Osteoblast (primary cell): ENCODE results near the gene OR3A3. TPM values are rescaled to one million over a fixed set of nuclear protein-coding genes. Genes with fewer than 3 reads are reported as not detected.
"Not testable (repeated sequence)": the region's sequence is repeated elsewhere in the genome, so short reads cannot be mapped to it uniquely, and the experiment has no call there.

ENCODE experiments used
- DNase-seq: peaks from one replicate; pipeline ENCODE4 v3.0.0; 2011; ENCODE audit warnings: low spot score, mixed read lengths; ENCODE audit not compliant: insufficient read length; ENCODE audit errors: missing footprints
- H2AFZ ChIP-seq: 2 replicates; pipeline ENCODE4 v1.6.0; 2011; ENCODE audit warnings: mild to moderate bottlenecking, low read length
- H3K27ac ChIP-seq: 2 replicates; pipeline ENCODE4 v1.5.1; 2011; ENCODE audit warnings: mild to moderate bottlenecking, low read depth, low read length, moderate library complexity
- H3K27me3 ChIP-seq: 2 replicates; pipeline ENCODE4 v1.6.0; 2012; ENCODE audit warnings: mild to moderate bottlenecking, control low read depth, inconsistent platforms, low read length, moderate library complexity; ENCODE audit not compliant: insufficient read depth
- H3K36me3 ChIP-seq: 2 replicates; pipeline ENCODE4 v1.5.1; 2011; ENCODE audit warnings: mild to moderate bottlenecking, low read length, control low read depth, moderate library complexity; ENCODE audit not compliant: insufficient read depth
- H3K4me1 ChIP-seq: 2 replicates; pipeline ENCODE4 v1.5.1; 2011; ENCODE audit warnings: mild to moderate bottlenecking, low read length, control low read depth, moderate library complexity; ENCODE audit not compliant: insufficient read depth
- H3K4me2 ChIP-seq: 2 replicates; pipeline ENCODE4 v1.6.0; 2011; ENCODE audit warnings: mild to moderate bottlenecking, low read length; ENCODE audit not compliant: insufficient read depth
- H3K4me3 ChIP-seq: fragments of 200-600 bp; sonication (generic); 3 replicates; pipeline ENCODE4 v1.5.1; 2012; ENCODE audit warnings: mild to moderate bottlenecking, low read length, inconsistent platforms; ENCODE audit not compliant: insufficient read depth
- H3K79me2 ChIP-seq: 2 replicates; pipeline ENCODE4 v1.6.0; 2012; ENCODE audit warnings: mild to moderate bottlenecking, low read length, control low read depth, inconsistent platforms; ENCODE audit not compliant: insufficient read depth
- H3K9me3 ChIP-seq: 2 replicates; pipeline ENCODE4 v1.5.1; 2011; ENCODE audit warnings: low read depth, low read length, control low read depth
- H4K20me1 ChIP-seq: 2 replicates; pipeline ENCODE4 v1.6.0; 2012; ENCODE audit warnings: mild to moderate bottlenecking, low read length, control low read depth; ENCODE audit not compliant: insufficient read depth
- total RNA-seq: library from RNA; depleted of rRNA; stranded (reverse); fragments of >200 nt; gene quantifications from 2 replicates; pipeline ENCODE4 v1.2.3, GENCODE V29; 2012
- TF ChIP-seq, protein P1 (sequence below): IDR thresholded peaks from 2 replicates; pipeline ENCODE4 v1.5.1; 2011; ENCODE audit warnings: mild to moderate bottlenecking, low read depth, low read length, moderate library complexity; ENCODE audit errors: extremely low read depth

OR3A3 gene
- total RNA-seq, 1 donor = not detected

DNA sequence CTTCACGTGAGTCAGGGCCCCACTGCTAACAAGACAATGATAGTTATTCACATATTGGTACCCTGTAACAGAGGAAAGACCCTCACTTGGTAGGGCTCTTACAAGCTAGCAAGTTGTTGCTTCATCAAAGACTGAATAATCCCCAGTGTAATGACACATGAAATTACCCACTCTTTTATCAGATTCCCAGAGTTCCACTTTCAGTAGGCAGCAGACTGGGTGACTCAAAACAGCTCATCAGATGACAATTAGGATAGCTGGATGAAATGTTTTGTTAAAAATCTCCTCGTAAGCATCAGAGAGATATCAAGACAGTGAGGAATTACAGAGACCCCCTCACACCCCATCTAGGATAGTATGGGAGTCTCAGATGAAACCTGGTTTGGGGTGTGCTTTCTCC is 29.3 kb downstream of the OR3A3 start:
- H3K4me2 ChIP-seq = no peak overlapping the region
- no peak overlapping the region for H3K27ac ChIP-seq
- no peak overlapping the region for H2AFZ ChIP-seq
- H3K27me3 ChIP-seq = no peaks in the 10 kb centered on the region
- H3K9me3 ChIP-seq = no peaks in the 10 kb centered on the region
- H3K79me2 ChIP-seq = no peaks in the 10 kb centered on the region
- no peak for DNase-seq
- H3K36me3 ChIP-seq = no peaks in the 10 kb centered on the region
- H4K20me1 ChIP-seq = no peaks in the 10 kb centered on the region
- H3K4me1 ChIP-seq = no peaks in the 10 kb centered on the region
- TF ChIP-seq, protein P1, sequence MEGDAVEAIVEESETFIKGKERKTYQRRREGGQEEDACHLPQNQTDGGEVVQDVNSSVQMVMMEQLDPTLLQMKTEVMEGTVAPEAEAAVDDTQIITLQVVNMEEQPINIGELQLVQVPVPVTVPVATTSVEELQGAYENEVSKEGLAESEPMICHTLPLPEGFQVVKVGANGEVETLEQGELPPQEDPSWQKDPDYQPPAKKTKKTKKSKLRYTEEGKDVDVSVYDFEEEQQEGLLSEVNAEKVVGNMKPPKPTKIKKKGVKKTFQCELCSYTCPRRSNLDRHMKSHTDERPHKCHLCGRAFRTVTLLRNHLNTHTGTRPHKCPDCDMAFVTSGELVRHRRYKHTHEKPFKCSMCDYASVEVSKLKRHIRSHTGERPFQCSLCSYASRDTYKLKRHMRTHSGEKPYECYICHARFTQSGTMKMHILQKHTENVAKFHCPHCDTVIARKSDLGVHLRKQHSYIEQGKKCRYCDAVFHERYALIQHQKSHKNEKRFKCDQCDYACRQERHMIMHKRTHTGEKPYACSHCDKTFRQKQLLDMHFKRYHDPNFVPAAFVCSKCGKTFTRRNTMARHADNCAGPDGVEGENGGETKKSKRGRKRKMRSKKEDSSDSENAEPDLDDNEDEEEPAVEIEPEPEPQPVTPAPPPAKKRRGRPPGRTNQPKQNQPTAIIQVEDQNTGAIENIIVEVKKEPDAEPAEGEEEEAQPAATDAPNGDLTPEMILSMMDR = no peak
- no peak overlapping the region for H3K4me3 ChIP-seq

DNA sequence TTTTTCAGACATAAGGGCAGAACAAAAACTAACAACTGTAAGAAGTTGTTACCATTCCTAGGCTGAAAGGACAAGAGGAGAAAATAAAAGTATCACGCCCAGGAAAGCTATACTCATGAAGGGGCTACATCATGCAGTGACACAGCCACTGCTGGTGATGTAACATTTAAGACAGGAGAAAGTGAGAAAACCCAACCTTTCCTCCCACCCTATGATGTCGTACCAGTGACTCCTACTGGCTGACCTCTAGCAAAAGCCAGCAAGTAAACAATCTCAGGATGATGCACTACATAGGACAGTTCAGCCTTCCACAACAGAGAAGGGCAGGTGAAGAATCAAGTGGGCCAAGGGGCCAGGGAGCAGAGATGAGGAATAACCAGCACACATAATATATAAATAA is 36.5 kb downstream of the OR3A3 start:
- TF ChIP-seq, protein P1 = no peak
- Histone ChIP-seq H3K27me3 (no peaks in the 10 kb centered on the region), H3K27ac (no peak overlapping the region), H2AFZ (no peak overlapping the region), H3K9me3 (no peaks in the 10 kb centered on the region), H3K4me1 (no peaks in the 10 kb centered on the region), H3K36me3 (no peaks in the 10 kb centered on the region), H3K4me2 (no peak overlapping the region), H4K20me1 (no peaks in the 10 kb centered on the region), H3K4me3 (no peak overlapping the region), H3K79me2 (no peaks in the 10 kb centered on the region)
- no peak for DNase-seq

DNA sequence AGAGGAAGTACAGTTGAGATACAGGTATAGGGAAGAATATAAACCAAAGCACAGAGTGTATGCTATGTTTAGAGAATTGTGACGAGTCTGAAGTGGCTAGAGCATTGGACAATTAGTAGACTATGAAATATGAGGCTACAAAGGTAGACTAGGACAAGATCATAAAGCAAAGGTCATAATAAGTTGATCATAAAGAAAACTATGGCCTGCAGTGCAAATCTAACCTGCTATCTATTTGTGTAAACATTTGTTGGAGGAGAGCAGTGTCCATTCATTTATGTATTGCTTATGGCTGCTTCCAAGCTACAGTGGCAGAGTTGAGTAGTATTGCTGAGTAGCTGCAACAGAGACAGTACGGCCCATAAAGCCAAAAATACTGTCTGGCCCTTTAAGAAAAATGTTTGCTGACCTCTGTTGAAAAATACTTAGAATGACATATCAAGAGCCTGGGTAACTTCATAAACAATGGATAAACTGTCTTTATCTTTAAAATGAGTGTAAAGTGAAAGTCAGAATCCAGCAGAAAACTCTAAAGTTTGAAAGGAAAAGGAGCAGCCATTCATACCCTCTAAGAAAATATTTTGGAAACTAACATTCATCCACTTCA is 37.0 kb downstream of the OR3A3 start:
- Histone ChIP-seq H3K36me3 (no peaks in the 10 kb centered on the region), H3K4me3 (no peak overlapping the region), H3K27ac (no peak overlapping the region), H3K4me2 (no peak overlapping the region), H3K79me2 (no peaks in the 10 kb centered on the region), H3K4me1 (no peaks in the 10 kb centered on the region), H4K20me1 (no peaks in the 10 kb centered on the region), H3K27me3 (no peaks in the 10 kb centered on the region), H3K9me3 (no peaks in the 10 kb centered on the region), H2AFZ (no peak overlapping the region)
- no peak for DNase-seq
- TF ChIP-seq, protein P1 = no peak

DNA sequence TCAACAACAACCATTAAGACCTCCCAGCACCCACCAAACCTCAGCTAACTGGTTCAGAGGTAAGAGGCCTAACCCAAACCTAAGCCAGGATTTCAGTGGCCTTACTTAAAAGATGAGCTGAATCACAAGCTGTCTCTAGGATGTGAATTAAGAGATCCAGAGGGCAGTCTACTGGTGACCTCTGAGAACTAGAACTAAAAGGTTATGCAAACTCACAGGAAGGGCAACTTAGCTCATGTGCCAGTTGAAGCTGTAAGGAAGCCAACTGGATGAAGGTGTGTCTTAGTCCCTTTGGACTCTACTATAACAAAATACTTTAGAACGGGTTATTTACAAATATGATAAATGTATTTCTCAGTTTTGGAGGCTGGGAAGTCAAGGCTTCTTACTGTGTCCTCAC is 55.2 kb downstream of the OR3A3 start:
- not testable (repeated sequence) for DNase-seq, H3K79me2 ChIP-seq, H3K4me3 ChIP-seq, H3K4me1 ChIP-seq, H4K20me1 ChIP-seq, H3K4me2 ChIP-seq, H3K36me3 ChIP-seq, H2AFZ ChIP-seq, H3K27me3 ChIP-seq, H3K9me3 ChIP-seq, H3K27ac ChIP-seq
